Measurements from ENCODE around the gene CABLES1. TPM values are rescaled to one million over a fixed set of nuclear protein-coding genes. Genes with fewer than 3 reads are reported as not detected.

CABLES1 gene
- polyA plus RNA-seq, 1 of the 3 experiments (the other 2 are of a cell fraction) = 2.2 TPM

GRCh38 chr18:23260926-23261590 lies 125.8 kb downstream of the CABLES1 start:
- Histone ChIP-seq H3K4me3 (ENCODE audit: low read depth in 2 of 2, low read length in 1 of 2) (no peak overlapping the region), H2AFZ (ENCODE audit: low read depth) (no peak overlapping the region), H3K4me1 (ENCODE audit: control insufficient read depth in 1 of 2, insufficient read depth in 2 of 2, low read depth in 1 of 2, low read length in 1 of 2) (peaks cover 28 to 37% of the 10 kb centered on the region in 2 experiments), H3K9ac (no peak overlapping the region), H3K27ac (ENCODE audit: low read depth in 2 of 2, low read length in 1 of 2) (peak overlapping the region; percentile 87 to 90; a peak in 3 of 4 replicates), H3K27me3 (ENCODE audit: insufficient read depth) (no peaks in the 10 kb centered on the region), H3K9me2 (no peaks in the 10 kb centered on the region), H3K36me3 (replicated peaks in 1 of 2; ENCODE audit: control insufficient read depth in 1 of 2, insufficient read depth in 2 of 2, low read length in 1 of 2) (no peaks in the 10 kb centered on the region), H3K9me3 (no peaks in the 10 kb centered on the region), H3F3A (replicated peaks; ENCODE audit: insufficient read depth) (peaks cover 31% of the 10 kb centered on the region), H3K79me2 (ENCODE audit: insufficient read depth) (no peaks in the 10 kb centered on the region), H3K4me2 (no peak overlapping the region; the same call in 1 of the 2 replicates), H4K20me1 (ENCODE audit: insufficient read depth) (no peaks in the 10 kb centered on the region)
- ChIA-PET POLR2A (no interaction called here), CTCF (interaction anchor here (0.9 to 1.6 kb wide), 4 partner anchors 8 to 130 kb away, joined by 3 to 7 read pairs (median 5); no protein-coding TSS in a partner anchor)
- no peak for DNase-seq
- TF ChIP-seq MXI1 (IDR thresholded peaks at IDR 0.05; ENCODE audit: low read depth, low read length) (no peak), ELF1 (IDR thresholded peaks at IDR 0.05) (no peak), CTCF (IDR thresholded peaks at IDR 0.05) (no peak), RAD21 (IDR thresholded peaks at IDR 0.05; ENCODE audit: low read length) (no peak), CHD2 (IDR thresholded peaks at IDR 0.05; ENCODE audit: low read length, partially characterized antibody) (no peak), TCF12 (IDR thresholded peaks at IDR 0.05) (no peak), FOXM1 (IDR thresholded peaks at IDR 0.05; ENCODE audit: low read depth) (no peak), NRF1 (IDR thresholded peaks at IDR 0.05; ENCODE audit: low read depth, low read length) (no peak), POLR2AphosphoS5 (IDR thresholded peaks at IDR 0.05; ENCODE audit: low read depth, low read length) (no peak), NFIC (IDR thresholded peaks at IDR 0.05; ENCODE audit: borderline replicate concordance) (no peak), RXRA (IDR thresholded peaks at IDR 0.05; ENCODE audit: borderline replicate concordance, low read depth) (no peak), USF2 (IDR thresholded peaks at IDR 0.05; ENCODE audit: borderline replicate concordance, low read depth, low read length) (no peak), RCOR1 (IDR thresholded peaks at IDR 0.05; ENCODE audit: low read length) (no peak), FOXJ3 (CRISPR knock-in tag; IDR thresholded peaks at IDR 0.05) (no peak), ZBTB33 (IDR thresholded peaks at IDR 0.05; ENCODE audit: borderline replicate concordance, low read depth) (no peak), PBX3 (IDR thresholded peaks at IDR 0.05) (no peak), MEF2A (IDR thresholded peaks at IDR 0.05; ENCODE audit: borderline replicate concordance, low read depth) (no peak)
- WGBS (ENCODE audit: low lambda C conversion rate) = 87% methylated on average over 7 of the region's 7 CpGs
